GF-D8 (cell line): ENCODE results near the gene CDH13.

Experiments used
- DNase-seq: peaks from one replicate; lab custom pipeline; 2025; lab: John Stamatoyannopoulos, UW

The CDH13 gene

DNA sequence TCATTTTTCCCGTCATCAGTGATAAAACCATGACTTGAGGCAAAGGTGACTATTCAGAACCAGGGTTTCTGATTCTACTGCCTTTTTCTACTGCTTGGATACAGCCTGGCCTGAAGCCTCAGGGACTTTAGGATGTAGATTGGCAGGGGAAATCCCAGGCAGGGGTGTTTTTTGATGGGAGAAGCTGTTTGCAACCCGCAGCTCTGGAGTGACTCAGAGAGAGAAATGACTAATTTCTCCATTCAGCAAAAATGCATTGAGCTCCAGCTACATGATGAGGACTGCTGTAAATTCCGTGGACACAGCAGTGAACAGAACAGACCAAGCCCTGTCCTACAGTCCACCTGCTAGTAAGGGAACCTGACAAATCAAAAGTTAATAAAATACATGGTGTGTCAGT, 560.6 kb downstream of the CDH13 start:
- DNase-seq, result no peak

- no peak for DNase-seq
Measured at GRCh38 chr16:83196796-83197195, 570.0 kb downstream of the CDH13 start.

- no peak for DNase-seq
Measured at GRCh38 chr16:83197450-83197849, 570.7 kb downstream of the CDH13 start.

GRCh38 chr16:83198977-83199376, 572.2 kb downstream of the CDH13 start:
- DNase-seq, result no peak

- no peak for DNase-seq
Measured at GRCh38 chr16:83200005-83200779, 573.4 kb downstream of the CDH13 start.

DNA sequence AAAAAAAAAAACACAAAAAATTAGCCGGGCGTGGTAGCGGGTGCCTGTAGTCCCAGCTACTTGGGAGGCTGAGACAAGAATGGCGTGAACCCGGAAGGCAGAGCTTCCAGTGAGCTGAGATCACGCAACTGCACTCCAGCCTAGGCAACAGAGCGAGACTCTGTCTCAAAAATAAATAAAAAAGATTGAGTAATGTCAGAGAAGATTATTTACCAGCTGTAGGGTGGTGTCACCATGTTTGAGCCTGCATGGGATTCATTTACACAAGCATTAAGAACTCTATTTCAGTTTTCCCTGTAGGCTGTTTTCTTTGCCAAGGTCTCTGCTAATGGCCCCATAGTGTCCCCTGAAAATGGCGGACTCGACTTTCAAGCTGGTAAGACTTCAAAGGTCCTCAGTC, 575.0 kb downstream of the CDH13 start:
- no peak for DNase-seq

DNA sequence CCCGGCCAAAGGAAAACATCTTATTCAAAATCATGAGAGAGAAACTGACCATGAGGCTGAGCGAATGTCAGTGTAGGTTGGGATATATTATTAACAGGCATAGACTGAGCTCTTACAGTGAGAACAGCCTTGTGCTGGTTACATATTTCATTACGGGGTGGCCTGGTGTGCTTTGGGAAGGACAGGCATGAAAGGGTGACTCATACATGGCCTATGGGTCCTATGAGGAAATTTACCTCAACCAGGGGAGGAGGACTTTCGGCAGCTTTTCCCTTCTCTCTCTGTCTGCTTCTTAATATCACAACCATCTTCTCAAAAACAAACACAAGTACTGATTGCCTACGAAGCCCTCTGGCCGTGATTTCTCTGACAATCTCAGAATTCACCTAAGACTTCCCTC, 579.1 kb downstream of the CDH13 start:
- DNase-seq, result no peak

DNA sequence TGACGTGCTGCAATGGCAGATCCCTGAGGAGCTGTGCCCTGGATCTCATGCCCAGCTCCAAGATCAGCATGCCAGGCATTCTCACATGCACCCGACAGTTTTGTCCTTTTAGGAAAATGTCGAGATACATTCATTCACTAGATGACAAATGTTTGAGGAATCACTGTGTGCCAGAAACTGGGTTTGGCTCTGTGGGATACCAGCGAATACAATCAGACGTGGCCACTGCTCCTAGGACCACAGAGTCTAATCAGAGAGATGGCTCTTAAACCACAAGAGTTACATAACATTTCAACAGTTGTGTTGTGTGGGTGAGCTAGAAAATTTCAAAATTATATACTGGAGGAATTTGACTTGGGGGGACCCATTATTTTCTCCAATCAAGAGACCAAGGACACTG, 579.7 kb downstream of the CDH13 start:
- no peak for DNase-seq

- DNase-seq, result no peak
Measured at GRCh38 chr16:83211711-83212110, 584.9 kb downstream of the CDH13 start.

DNA sequence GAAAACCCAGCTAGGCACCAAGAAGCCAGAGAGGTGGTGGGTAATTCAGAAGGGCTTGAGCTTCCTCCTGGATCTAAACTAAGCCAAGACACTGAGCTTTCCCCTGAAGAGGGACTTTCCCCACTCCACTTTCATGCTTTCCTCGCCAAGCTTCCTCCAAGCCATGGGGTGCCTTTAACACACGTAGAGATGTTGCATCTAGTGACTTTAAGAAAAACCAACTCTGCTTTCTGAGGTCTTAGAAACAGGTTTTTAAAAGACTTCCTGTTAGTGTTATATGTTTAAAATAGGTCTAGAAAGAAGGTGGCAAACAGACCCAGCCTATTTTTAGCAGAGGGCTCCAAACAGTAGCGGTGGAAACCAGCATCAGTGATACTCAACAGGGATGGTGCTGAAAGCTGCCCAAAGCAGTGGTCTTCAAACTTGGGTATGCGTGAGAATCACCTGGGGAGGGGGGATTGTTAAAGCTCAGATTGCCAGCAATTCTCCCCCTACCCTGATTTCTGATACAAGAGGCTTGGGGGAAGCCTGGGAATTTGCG, 585.6 kb downstream of the CDH13 start:
- no peak for DNase-seq

DNA sequence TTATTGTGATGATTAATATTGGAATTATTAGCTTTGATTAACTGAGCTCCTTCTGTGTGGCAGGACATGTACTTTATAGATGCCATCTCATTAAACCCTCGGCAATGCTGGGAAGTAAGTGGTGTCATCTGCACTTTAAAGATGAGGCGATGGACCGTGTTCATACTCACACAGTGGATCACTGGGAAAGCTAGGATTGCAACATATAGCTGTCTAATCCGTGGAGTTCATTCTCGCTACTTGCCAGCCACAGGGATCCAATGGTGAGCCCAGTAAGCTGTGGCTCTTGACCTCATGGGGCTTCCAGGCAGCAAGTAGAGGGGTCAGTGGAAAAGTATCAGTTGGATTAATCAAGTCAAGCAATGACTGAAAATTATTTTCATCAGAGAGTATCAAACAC, 587.9 kb downstream of the CDH13 start:
- DNase-seq, result no peak

GRCh38 chr16:83215406-83216001, 588.7 kb downstream of the CDH13 start:
- DNase-seq, result no peak

- no peak for DNase-seq
Measured at GRCh38 chr16:83219285-83219684, 592.5 kb downstream of the CDH13 start.

- DNase-seq, result no peak
Measured at GRCh38 chr16:83220066-83220465, 593.3 kb downstream of the CDH13 start.

DNA sequence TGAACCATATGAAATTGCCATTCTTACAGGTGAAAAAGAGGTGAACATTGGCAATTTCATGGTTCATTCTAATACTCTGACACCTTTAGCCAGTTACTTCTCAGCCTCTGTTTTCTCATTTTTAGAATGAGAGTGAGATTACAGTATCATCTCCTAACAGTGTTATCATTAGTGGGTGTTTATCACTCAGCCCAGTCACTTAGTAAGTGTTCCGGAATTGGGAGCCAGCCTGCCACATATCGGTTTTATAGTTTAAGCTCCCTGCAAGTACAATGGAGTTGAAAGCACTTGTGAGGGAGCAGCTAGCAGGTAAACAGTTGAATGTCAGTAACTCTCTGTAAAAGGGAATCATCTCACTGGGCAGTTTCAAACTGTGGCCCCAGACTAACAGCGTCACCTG, 597.9 kb downstream of the CDH13 start:
- DNase-seq, result no peak

DNA sequence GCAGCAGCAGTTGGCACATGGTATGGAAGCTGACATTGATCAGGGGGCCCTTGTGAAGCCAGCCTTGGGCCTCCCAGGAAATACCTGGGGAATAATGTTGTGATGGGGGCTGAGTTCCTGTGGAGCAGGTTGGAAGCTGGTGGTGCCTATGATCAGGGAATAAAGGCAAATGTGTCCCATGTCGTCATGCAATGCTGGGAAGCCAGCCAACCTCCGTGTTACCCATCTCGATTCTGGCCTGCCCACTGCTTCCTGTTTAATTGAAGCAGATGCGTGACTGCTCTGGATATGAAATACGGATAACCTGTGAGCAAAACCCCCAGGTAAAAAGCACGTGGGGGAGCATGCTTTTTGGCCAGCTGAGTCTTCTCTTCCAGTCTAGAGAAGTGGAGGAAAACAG, 600.6 kb downstream of the CDH13 start:
- no peak for DNase-seq

GRCh38 chr16:83231729-83232128, 605.0 kb downstream of the CDH13 start:
- no peak for DNase-seq

GRCh38 chr16:83233153-83233552, 606.4 kb downstream of the CDH13 start:
- DNase-seq, result no peak

GRCh38 chr16:83238949-83239691, 612.4 kb downstream of the CDH13 start:
- DNase-seq, result no peak

GRCh38 chr16:83244057-83244456, 617.3 kb downstream of the CDH13 start:
- DNase-seq, result no peak

GRCh38 chr16:83245061-83245460, 618.3 kb downstream of the CDH13 start:
- DNase-seq, result no peak

- no peak for DNase-seq
Measured at GRCh38 chr16:83247767-83248372, 621.1 kb downstream of the CDH13 start.
